Measurements from ENCODE around the gene RAB4A. TPM values are rescaled to one million over a fixed set of nuclear protein-coding genes. Genes with fewer than 3 reads are reported as not detected.

RAB4A gene
- total RNA-seq, 1 experiment from 2014 or later = 66.7 TPM

DNA sequence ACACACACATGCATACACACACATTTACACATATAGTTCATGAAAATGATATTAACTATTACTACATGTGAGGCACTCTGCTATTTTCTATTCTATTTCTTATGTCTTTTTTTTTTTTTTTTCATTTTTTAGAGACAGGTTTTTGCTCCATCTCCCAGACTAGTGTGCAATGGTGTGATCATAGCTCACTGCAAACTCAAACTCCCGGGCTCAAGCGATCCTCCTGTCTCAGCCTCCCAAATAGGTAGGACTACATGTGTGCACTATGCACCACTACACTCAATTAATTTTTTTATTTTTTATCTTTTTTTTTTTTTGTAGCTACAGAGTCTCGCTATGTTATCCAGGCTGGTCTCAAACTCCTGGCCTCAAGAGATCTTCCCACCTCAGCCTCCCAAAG, 48.8 kb upstream of the RAB4A start:
- Histone ChIP-seq H3K4me2 (ENCODE audit: insufficient read depth, insufficient read length, low read length) (no peak overlapping the region), H4K8ac (replicated peaks; ENCODE audit: insufficient read length, low read depth, low read length) (no peak overlapping the region), H2BK120ac (ENCODE audit: low read depth, low read length, poor library complexity, severe bottlenecking) (no peak overlapping the region), H3K9ac (ENCODE audit: extremely low read depth, insufficient read length, low read length) (no peak overlapping the region), H2BK20ac (ENCODE audit: low read depth, low read length, poor library complexity, severe bottlenecking) (no peak overlapping the region), H2BK5ac (ENCODE audit: insufficient read length, low read length) (no peak overlapping the region), H4K20me1 (ENCODE audit: control insufficient read depth, insufficient read depth, insufficient read length) (no peaks in the 10 kb centered on the region), H3K23me2 (ENCODE audit: insufficient read length, low read depth, low read length, poor library complexity, severe bottlenecking) (no peaks in the 10 kb centered on the region), H3K79me1 (ENCODE audit: insufficient read depth, low read depth, low read length, poor library complexity, severe bottlenecking) (no peaks in the 10 kb centered on the region), H4K5ac (ENCODE audit: insufficient read length, low read depth, low read length) (no peak overlapping the region), H3K27ac (ENCODE audit: insufficient read length, low read depth, low read length) (no peak overlapping the region), H3K4me1 (ENCODE audit: insufficient read depth, low read length) (no peaks in the 10 kb centered on the region; the same call in 1 of the 2 replicates), H3K27me3 (ENCODE audit: insufficient read depth, low read length) (no peaks in the 10 kb centered on the region), H3K4ac (ENCODE audit: low read depth, low read length) (no peak overlapping the region), H3K23ac (ENCODE audit: insufficient read length, low read depth, low read length) (no peak overlapping the region), H2BK12ac (ENCODE audit: insufficient read length, low read depth, low read length) (no peak overlapping the region), H3K14ac (ENCODE audit: insufficient read depth, low read length) (no peak overlapping the region), H2AFZ (ENCODE audit: low read length) (no peak overlapping the region), H3K18ac (ENCODE audit: insufficient read length, low read depth, low read length) (no peak overlapping the region), H2AK5ac (ENCODE audit: insufficient read length, low read length) (no peak overlapping the region), H3K56ac (ENCODE audit: insufficient read length, low read depth, low read length) (no peak overlapping the region), H3K9me3 (ENCODE audit: control insufficient read depth, low read depth, low read length) (no peaks in the 10 kb centered on the region), H2BK15ac (ENCODE audit: low read depth, low read length) (no peak overlapping the region), H3K79me2 (ENCODE audit: insufficient read depth, low read length) (no peaks in the 10 kb centered on the region; the same call in 1 of the 2 replicates), H4K91ac (ENCODE audit: insufficient read length, low read depth, low read length) (no peak overlapping the region), H3T11ph (ENCODE audit: low read length) (no peak overlapping the region)
- no peak for DNase-seq
- WGBS (ENCODE audit: extremely low coverage, insufficient read length, low lambda C conversion rate) = no CpG with 5 or more reads among the region's 3 CpGs
- H3K9me3 Mint-ChIP-seq = no peaks in the 10 kb centered on the region; a peak in 2 of 5 replicates
- H3K36me3 Mint-ChIP-seq (ENCODE audit: insufficient read depth in 1 of 3, low read depth in 3 of 3) = no peaks in the 10 kb centered on the region
- no peak for TF ChIP-seq CTCF (conservative IDR thresholded peaks at IDR 0.05)
- no peak overlapping the region for H3K27ac Mint-ChIP-seq
- no peak overlapping the region for H3K4me3 Mint-ChIP-seq
- peaks cover 1% of the 10 kb centered on the region; the same call in 1 of the 2 replicates for H3K27me3 Mint-ChIP-seq (ENCODE audit: low read depth)
- peaks cover 5 to 9% of the 10 kb centered on the region in 2 experiments for H3K4me1 Mint-ChIP-seq
